Loucy (cell line): ENCODE results near the gene MBNL1.

Source experiments
- H2AFZ ChIP-seq: fragments of 200-600 bp; sonication (generic); 2 replicates; pipeline ENCODE4 v1.6.0; 2016; ENCODE audit warnings: antibody characterized with exemption, mild to moderate bottlenecking, low read length, moderate library complexity
- H3F3A ChIP-seq: fragments of 200-600 bp; 2 replicates; pipeline ENCODE4 v1.6.0; 2016; ENCODE audit warnings: antibody characterized with exemption, low read depth, mild to moderate bottlenecking
- H3K27me3 ChIP-seq: fragments of 200-600 bp; sonication (generic); 2 replicates; pipeline ENCODE4 v1.6.1; 2014; ENCODE audit warnings: low read length, mild to moderate bottlenecking; ENCODE audit not compliant: insufficient read depth, poor library complexity, severe bottlenecking
- H3K36me3 ChIP-seq: fragments of 200-600 bp; sonication (generic); 2 replicates; pipeline ENCODE4 v1.6.1; 2016; ENCODE audit warnings: low read length; ENCODE audit not compliant: insufficient read depth
- H3K4me1 ChIP-seq: fragments of 200-600 bp; sonication (generic); 2 replicates; pipeline ENCODE4 v1.5.1; 2014; ENCODE audit warnings: low read length, mild to moderate bottlenecking; ENCODE audit not compliant: insufficient read depth, poor library complexity, severe bottlenecking
- H3K4me2 ChIP-seq: fragments of 200-600 bp; sonication (generic); 2 replicates; pipeline ENCODE4 v1.6.0; 2014; ENCODE audit warnings: antibody characterized with exemption, low read length, low read depth, mild to moderate bottlenecking; ENCODE audit not compliant: poor library complexity, severe bottlenecking
- H3K4me3 ChIP-seq: fragments of 200-600 bp; sonication (generic); 2 replicates; pipeline ENCODE4 v1.5.1; 2014; ENCODE audit warnings: low read length, mild to moderate bottlenecking, mixed read lengths; ENCODE audit not compliant: poor library complexity, severe bottlenecking
- H3K79me2 ChIP-seq: fragments of 200-600 bp; sonication (generic); 2 replicates; pipeline ENCODE4 v1.6.1; 2014; ENCODE audit warnings: low read length; ENCODE audit not compliant: insufficient read depth
- H3K9ac ChIP-seq: fragments of 200-600 bp; sonication (generic); 2 replicates; pipeline ENCODE4 v1.6.0; 2014; ENCODE audit warnings: mild to moderate bottlenecking, low read depth, low read length, moderate library complexity; ENCODE audit not compliant: poor library complexity, severe bottlenecking
- H3K9me2 ChIP-seq: fragments of 200-600 bp; sonication (generic); replicated peaks from 2 replicates; pipeline ENCODE4 v1.6.1; 2016; ENCODE audit warnings: low read depth, low read length, mixed read lengths
- H3K9me3 ChIP-seq: fragments of 200-600 bp; sonication (generic); 2 replicates; pipeline ENCODE4 v1.6.1; 2014; ENCODE audit warnings: mild to moderate bottlenecking, antibody characterized with exemption, low read length, low read depth; ENCODE audit not compliant: insufficient read depth
- H4K20me1 ChIP-seq: fragments of 200-600 bp; sonication (generic); 2 replicates; pipeline ENCODE4 v1.6.0; 2014; ENCODE audit warnings: antibody characterized with exemption, low read length, mild to moderate bottlenecking; ENCODE audit not compliant: insufficient read depth, poor library complexity, severe bottlenecking
- EZH2phosphoT487 ChIP-seq: fragments of 200-600 bp; IDR thresholded peaks from 2 replicates; pipeline ENCODE4 v1.6.1; 2018; ENCODE audit warnings: antibody characterized with exemption, mild to moderate bottlenecking, moderate library complexity, borderline replicate concordance
- TF ChIP-seq, protein P1 (sequence below): fragments of 200-600 bp; sonication (generic); conservative IDR thresholded peaks from 2 replicates; pipeline ENCODE4 v1.5.1; 2014; ENCODE audit warnings: mild to moderate bottlenecking, antibody characterized with exemption, low read length

The MBNL1 gene

DNA sequence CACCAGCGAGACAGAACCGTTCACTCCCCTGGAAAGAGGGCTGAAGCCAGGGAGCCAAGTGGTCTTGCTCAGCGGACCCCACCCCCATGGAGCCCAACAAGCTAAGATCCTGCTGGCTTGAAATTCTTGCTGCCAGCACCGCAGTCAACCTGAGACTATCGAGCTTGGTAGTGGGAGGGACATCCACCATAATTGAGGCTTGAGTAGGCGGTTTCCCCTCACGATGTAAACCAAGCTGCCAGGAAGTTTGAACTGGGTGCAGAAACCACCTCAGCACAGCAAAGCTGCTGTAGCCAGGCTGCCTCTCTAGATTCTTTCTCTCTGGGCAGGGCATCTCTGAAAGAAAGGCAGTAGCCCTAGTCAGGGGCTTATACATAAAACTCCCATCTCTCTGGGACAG lies 151.0 kb downstream of the MBNL1 start:
- no peaks in the 10 kb centered on the region for H3K9me3 ChIP-seq
- H3K36me3 ChIP-seq, result peaks cover 74% of the 10 kb centered on the region

DNA sequence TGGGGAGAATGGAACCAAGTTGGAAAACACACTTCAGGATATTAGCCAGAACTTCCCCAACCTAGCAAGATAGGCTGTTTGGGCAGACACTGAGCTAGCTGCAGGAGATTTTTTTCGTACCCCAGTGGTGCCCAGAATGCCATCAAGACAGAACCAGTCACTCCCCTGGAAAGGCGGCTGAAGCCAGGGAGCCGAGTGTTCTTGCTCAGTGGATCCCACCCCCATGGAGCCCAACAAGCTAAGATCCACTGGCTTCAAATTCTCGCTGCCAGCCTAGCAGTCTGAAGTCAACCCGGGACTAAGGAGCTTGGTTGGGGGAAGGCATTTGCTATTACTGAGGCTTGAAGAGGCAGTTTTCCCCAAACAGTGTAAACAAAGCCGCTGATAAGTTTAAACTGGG lies 152.4 kb downstream of the MBNL1 start:
- H3F3A ChIP-seq, result no peaks in the 10 kb centered on the region
- H3K27me3 ChIP-seq, result no peaks in the 10 kb centered on the region
- no peak for TF ChIP-seq EZH2phosphoT487
- TF ChIP-seq, protein P1, sequence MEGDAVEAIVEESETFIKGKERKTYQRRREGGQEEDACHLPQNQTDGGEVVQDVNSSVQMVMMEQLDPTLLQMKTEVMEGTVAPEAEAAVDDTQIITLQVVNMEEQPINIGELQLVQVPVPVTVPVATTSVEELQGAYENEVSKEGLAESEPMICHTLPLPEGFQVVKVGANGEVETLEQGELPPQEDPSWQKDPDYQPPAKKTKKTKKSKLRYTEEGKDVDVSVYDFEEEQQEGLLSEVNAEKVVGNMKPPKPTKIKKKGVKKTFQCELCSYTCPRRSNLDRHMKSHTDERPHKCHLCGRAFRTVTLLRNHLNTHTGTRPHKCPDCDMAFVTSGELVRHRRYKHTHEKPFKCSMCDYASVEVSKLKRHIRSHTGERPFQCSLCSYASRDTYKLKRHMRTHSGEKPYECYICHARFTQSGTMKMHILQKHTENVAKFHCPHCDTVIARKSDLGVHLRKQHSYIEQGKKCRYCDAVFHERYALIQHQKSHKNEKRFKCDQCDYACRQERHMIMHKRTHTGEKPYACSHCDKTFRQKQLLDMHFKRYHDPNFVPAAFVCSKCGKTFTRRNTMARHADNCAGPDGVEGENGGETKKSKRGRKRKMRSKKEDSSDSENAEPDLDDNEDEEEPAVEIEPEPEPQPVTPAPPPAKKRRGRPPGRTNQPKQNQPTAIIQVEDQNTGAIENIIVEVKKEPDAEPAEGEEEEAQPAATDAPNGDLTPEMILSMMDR, result no peak
- no peak overlapping the region for H3K9ac ChIP-seq
- no peaks in the 10 kb centered on the region for H3K9me3 ChIP-seq
- no peak overlapping the region for H2AFZ ChIP-seq
- no peak overlapping the region for H3K4me3 ChIP-seq
- H3K36me3 ChIP-seq, result peaks cover 59% of the 10 kb centered on the region
- H3K4me2 ChIP-seq, result no peak overlapping the region
- peaks cover 25% of the 10 kb centered on the region for H3K79me2 ChIP-seq
- H3K4me1 ChIP-seq, result no peaks in the 10 kb centered on the region
- no peaks in the 10 kb centered on the region for H3K9me2 ChIP-seq
- H4K20me1 ChIP-seq, result peaks cover 5% of the 10 kb centered on the region

More for the DNA sequence above, 151.0 kb downstream of the MBNL1 start:
- H3K79me2 ChIP-seq, result peaks cover 39% of the 10 kb centered on the region
- H2AFZ ChIP-seq, result no peak overlapping the region
- H3K4me1 ChIP-seq, result no peaks in the 10 kb centered on the region
- peaks cover 9% of the 10 kb centered on the region for H4K20me1 ChIP-seq
- H3F3A ChIP-seq, result no peaks in the 10 kb centered on the region
- H3K4me3 ChIP-seq, result no peak overlapping the region
- no peaks in the 10 kb centered on the region for H3K27me3 ChIP-seq
- no peaks in the 10 kb centered on the region for H3K9me2 ChIP-seq
- no peak overlapping the region for H3K4me2 ChIP-seq
- no peak overlapping the region for H3K9ac ChIP-seq
- TF ChIP-seq, protein P1, result no peak

DNA sequence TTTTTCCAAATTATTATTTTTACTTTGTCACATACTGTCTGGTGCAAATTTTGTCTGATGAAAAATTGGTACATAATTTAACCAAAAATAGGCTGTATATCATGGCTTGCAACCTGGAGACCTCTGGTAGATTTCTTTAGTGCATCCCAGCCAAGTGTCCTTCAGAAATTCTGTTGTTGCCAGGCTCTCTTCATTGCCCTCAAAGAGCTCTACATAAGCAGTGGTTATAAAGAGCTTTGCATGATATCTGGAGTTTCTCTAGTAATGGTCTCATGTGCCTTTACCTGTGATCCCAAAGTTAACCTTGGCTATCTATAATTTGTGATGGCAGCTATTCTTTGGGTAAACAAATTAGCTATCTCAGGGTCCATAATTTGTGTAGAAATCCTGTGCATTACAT lies 157.7 kb downstream of the MBNL1 start:
- Histone ChIP-seq H3K9me2 (no peaks in the 10 kb centered on the region), H3K4me2 (no peak overlapping the region), H4K20me1 (peaks cover 4% of the 10 kb centered on the region), H3K4me1 (no peaks in the 10 kb centered on the region), H3K27me3 (no peaks in the 10 kb centered on the region), H3K4me3 (no peak overlapping the region), H3F3A (no peaks in the 10 kb centered on the region), H3K79me2 (peaks cover 39% of the 10 kb centered on the region), H3K9me3 (no peaks in the 10 kb centered on the region), H2AFZ (no peak overlapping the region), H3K9ac (no peak overlapping the region), H3K36me3 (peaks cover 21% of the 10 kb centered on the region; the same call in 1 of the 2 replicates)
- TF ChIP-seq EZH2phosphoT487, result no peak
- TF ChIP-seq, protein P1, result no peak
